ENCODE results near the gene PTK7.
"Not testable (repeated sequence)": the region's sequence is repeated elsewhere in the genome, so short reads cannot be mapped to it uniquely, and the experiment has no call there.

PTK7 gene

DNA sequence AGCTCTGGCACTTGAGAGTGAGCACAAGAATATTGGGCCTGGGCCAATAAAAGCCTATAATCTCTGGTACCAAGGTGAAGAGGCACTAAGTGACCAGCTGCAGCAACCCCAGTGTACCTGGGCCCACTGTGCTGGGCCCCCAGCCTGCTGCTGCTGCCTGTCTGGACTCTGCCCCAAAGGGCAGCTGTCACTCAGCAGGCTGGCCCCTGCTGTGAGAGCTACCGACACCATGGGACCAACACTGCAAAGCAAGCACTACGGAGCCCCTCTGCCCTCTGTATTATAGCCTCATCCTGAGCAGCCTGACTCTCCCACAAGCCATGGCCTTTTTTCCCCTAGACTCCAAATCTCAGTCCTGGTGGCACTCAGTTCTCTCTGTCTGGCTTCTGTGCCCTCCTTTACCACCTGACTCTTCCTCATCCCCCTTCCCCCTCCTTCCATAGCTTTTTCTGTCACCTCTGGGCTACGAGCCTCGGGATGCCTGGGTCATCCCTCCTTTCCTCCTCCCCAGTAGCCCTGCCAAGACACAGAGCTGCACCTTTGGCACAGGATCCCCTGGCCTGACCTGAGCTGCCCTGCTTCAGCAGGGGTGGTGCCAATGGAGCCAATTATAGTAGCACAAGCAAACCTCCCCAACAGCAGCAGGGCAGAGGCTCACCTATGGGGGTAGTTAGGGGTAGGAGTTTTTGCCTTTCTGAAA, 40.5 kb upstream of the PTK7 start:
- no peak for DNase-seq (ENCODE audit: low read depth)
- no peak overlapping the region for H3K4me3 ChIP-seq (ENCODE audit: low read length)
- TF ChIP-seq, protein P1, sequence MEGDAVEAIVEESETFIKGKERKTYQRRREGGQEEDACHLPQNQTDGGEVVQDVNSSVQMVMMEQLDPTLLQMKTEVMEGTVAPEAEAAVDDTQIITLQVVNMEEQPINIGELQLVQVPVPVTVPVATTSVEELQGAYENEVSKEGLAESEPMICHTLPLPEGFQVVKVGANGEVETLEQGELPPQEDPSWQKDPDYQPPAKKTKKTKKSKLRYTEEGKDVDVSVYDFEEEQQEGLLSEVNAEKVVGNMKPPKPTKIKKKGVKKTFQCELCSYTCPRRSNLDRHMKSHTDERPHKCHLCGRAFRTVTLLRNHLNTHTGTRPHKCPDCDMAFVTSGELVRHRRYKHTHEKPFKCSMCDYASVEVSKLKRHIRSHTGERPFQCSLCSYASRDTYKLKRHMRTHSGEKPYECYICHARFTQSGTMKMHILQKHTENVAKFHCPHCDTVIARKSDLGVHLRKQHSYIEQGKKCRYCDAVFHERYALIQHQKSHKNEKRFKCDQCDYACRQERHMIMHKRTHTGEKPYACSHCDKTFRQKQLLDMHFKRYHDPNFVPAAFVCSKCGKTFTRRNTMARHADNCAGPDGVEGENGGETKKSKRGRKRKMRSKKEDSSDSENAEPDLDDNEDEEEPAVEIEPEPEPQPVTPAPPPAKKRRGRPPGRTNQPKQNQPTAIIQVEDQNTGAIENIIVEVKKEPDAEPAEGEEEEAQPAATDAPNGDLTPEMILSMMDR (conservative IDR thresholded peaks at IDR 0.05; ENCODE audit: low read depth, low read length) = no peak

DNA sequence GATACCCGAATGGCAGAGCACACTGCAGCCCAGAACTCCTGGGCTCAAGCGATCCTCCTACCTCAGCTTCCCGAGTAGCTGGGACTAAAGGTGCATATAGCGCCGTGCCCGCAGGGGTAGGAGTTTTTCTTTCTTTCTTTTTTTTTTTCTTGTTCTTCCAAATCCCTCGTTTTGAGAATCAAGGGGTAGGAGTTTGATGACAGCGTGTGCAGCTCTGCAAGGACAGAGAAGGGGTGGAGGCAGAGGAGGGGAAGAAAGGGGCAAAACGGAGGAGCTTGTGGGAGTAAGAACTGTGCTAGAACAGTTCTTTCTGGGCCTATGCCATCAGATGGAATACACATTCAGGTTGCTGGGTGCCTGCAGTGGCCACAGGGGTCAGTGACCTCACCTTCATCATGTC, 39.4 kb upstream of the PTK7 start:
- no peak for DNase-seq (ENCODE audit: low read depth)
- TF ChIP-seq, protein P1 (conservative IDR thresholded peaks at IDR 0.05; ENCODE audit: low read depth, low read length) = no peak

DNA sequence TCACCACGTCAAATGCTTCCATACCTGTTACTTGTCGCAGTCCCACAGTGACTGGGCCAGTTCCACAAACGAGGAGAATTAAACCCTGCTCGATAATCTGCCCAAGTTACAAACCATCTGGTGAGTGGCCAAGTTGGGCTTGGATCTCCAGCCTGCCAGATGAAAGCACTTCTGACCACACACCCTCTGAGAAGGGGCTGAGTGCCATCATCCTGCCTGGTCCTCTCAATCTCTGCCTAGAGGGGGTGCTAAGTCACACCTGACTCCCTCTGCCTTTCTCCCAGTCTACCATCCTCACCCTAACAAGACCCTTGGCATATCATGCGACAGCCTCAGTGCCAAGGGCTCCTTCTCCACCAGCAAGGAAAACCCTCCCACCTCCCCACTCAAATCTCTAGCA, 38.9 kb upstream of the PTK7 start:
- TF ChIP-seq, protein P1 (conservative IDR thresholded peaks at IDR 0.05; ENCODE audit: low read depth, low read length) = no peak
- DNase-seq (ENCODE audit: low read depth) = no peak
- no peak overlapping the region for H3K4me3 ChIP-seq (ENCODE audit: low read length)

More for the DNA sequence above, 39.4 kb upstream of the PTK7 start:
- no peak overlapping the region for H3K4me3 ChIP-seq (ENCODE audit: low read length)

DNA sequence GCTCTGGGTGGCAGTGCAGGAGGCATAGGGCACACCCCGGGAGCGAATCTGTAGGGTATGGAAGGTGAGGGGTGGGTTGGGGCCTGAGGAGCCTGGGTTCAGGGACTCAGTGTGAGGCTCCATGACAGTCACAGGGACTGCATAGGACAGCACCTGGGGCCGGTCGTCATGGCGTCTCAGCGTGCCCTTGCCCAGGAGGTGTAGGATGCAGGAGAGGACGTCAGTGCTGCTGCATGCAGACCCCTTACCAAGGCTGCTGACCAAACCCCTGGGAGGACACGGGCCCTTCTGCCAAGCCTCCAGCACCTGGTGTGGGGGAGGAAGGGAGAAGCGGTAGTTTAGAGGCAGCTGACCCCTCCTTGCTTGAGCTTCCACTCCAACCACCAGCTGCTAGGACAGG, 38.4 kb upstream of the PTK7 start:
- H3K4me3 ChIP-seq (ENCODE audit: low read length) = no peak overlapping the region
- DNase-seq (ENCODE audit: low read depth) = no peak
- TF ChIP-seq, protein P1 (conservative IDR thresholded peaks at IDR 0.05; ENCODE audit: low read depth, low read length) = no peak

DNA sequence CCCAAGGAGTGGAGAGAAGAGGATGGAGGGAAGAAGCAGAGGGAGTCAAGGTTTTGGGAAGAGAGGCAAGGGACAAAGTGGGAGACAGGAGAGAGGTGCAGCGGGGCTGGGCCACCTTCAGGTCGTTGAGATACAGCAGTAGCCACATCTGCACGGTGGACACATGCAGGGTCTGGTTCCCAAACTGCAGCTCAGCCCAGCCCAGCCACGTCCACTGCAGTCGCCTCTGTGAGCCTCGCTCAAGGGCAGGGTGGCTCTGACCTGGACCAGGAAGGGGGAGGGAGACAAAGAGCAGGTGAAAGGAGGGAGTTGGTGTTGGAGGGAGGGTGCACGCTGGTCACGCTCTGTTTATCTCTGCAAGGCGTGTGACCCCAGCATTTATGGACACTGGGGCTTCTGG, 37.4 kb upstream of the PTK7 start:
- TF ChIP-seq, protein P1 (conservative IDR thresholded peaks at IDR 0.05; ENCODE audit: low read depth, low read length) = no peak
- H3K4me3 ChIP-seq (ENCODE audit: low read length) = no peak overlapping the region
- no peak for DNase-seq (ENCODE audit: low read depth)

DNA sequence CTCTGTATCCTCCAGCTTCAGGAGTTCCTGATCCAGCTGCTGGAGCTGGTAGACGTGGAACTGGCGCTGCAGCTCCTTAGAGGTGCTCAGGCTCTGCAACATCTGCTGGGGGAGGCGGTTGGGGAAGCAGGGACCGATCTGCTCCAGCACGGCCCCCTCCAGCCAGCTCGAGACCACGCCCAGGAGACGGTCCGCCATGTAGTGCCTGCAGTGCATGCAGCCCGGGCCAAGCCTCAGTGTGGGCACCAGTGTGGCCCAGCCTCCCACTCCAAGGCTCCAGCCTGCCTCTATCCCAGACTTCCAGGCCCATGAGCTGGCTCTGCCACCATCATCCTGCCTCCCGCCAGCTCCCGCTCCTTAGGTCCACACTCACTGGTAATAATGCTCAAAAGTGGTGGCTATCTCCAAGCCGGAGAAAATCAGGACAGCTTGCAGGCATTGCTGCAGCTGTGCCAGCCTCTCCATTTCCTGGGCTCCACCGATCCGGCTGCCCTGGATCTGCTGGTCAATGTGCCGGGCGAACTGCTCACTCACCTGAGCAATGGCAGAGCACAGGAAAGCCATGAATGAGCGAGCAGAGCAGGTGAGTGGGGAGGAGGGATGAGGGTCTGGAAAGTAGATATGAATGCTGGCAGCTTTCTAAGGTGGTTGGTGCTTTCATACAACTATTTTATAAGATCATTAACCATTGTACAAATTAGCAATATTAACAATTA, 35.4 kb upstream of the PTK7 start:
- H3K4me3 ChIP-seq (ENCODE audit: low read length) = no peak overlapping the region
- DNase-seq (ENCODE audit: low read depth) = no peak
- TF ChIP-seq, protein P1 (conservative IDR thresholded peaks at IDR 0.05; ENCODE audit: low read depth, low read length) = no peak

DNA sequence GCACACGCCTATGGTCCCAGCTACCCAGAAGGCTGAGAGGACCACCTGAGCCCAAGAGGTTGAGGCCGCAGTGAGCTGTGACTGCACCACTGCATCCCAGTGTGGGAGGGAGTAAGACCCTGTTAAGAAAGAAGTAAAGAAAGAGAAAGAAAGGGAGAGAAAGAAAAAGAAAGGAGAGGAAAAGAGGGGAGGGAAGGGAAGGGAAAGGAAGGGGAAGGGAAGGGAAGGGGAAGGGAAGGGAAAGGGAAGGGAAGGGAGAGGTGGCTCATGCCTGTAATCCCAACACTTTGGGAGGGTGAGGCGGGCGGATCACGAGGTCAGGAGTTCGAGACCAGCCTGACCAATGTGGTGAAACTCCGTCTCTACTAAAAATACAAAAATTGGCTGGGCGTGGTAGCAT, 34.6 kb upstream of the PTK7 start:
- H3K4me3 ChIP-seq (ENCODE audit: low read length); DNase-seq (ENCODE audit: low read depth): not testable (repeated sequence)
